ENCODE data around the gene DHRS4.

Gene DHRS4

DNA sequence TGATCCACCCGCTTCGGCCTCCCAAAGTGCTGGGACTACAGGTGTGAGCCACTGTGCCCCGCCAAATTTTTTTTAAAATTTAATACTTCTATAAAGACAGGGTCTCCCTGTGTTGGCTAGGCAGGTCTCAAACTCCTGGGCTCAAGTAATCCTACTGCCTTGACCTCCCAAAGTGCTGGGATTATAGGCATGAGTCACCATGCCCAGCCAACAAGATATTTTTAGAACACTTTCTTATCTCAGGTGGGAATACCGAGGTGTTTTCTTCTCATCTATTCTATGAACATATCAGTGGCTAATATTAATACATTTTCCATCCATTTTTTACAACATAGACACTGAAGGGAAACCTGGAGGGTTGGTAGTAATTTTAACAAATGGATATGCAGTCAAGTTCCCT is 38.0 kb upstream of the DHRS4 start:
- Histone ChIP-seq H3K36me3 (ENCODE audit: insufficient read depth, low read length) (no peaks in the 10 kb centered on the region), H3K4me1 (ENCODE audit: insufficient read depth, low read length, severe bottlenecking) (no peaks in the 10 kb centered on the region), H3K9me3 (ENCODE audit: low read length) (no peaks in the 10 kb centered on the region), H3K9ac (ENCODE audit: low read length) (no peak overlapping the region), H2AFZ (ENCODE audit: low read length) (no peak overlapping the region), H3K4me3 (ENCODE audit: low read depth, low read length, poor library complexity, severe bottlenecking) (no peak overlapping the region), H4K20me1 (ENCODE audit: insufficient read depth, low read length) (no peaks in the 10 kb centered on the region), H3K27ac (ENCODE audit: low read depth, low read length, poor library complexity, severe bottlenecking) (no peak overlapping the region), H3K9me2 (ENCODE audit: low read depth, low read length) (no peaks in the 10 kb centered on the region), H3K27me3 (ENCODE audit: insufficient read depth, low read length) (no peaks in the 10 kb centered on the region), H3F3A (ENCODE audit: insufficient read depth, low read length) (no peaks in the 10 kb centered on the region), H3K79me2 (ENCODE audit: insufficient read depth, low read length) (no peaks in the 10 kb centered on the region), H3K4me2 (ENCODE audit: low read length) (no peak overlapping the region)
- TF ChIP-seq, protein P1, sequence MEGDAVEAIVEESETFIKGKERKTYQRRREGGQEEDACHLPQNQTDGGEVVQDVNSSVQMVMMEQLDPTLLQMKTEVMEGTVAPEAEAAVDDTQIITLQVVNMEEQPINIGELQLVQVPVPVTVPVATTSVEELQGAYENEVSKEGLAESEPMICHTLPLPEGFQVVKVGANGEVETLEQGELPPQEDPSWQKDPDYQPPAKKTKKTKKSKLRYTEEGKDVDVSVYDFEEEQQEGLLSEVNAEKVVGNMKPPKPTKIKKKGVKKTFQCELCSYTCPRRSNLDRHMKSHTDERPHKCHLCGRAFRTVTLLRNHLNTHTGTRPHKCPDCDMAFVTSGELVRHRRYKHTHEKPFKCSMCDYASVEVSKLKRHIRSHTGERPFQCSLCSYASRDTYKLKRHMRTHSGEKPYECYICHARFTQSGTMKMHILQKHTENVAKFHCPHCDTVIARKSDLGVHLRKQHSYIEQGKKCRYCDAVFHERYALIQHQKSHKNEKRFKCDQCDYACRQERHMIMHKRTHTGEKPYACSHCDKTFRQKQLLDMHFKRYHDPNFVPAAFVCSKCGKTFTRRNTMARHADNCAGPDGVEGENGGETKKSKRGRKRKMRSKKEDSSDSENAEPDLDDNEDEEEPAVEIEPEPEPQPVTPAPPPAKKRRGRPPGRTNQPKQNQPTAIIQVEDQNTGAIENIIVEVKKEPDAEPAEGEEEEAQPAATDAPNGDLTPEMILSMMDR (IDR thresholded peaks at IDR 0.05; ENCODE audit: low read length) = no peak
- TF ChIP-seq EZH2 (IDR thresholded peaks at IDR 0.05; ENCODE audit: borderline replicate concordance, low read length) = no peak

DNA sequence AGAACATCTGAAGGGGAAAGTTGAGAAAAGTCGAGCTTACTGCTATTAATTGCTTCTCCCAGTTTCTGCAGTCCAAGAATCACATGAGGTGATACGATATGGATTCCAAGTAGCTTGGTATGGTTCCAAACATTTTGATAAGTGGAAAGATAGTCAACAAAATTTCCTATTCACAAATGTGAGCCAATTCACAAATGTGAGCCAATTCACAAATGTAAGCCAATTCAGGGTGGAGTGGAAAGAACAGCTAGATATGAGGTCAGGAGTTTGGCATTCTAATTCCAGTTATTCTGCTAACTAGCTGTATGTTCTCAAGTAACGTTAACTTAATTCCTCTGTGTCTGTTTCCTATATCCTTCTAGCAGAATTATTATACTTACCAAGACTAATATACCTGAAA is 37.6 kb upstream of the DHRS4 start:
- Histone ChIP-seq H3K9me3 (ENCODE audit: low read length) (no peaks in the 10 kb centered on the region), H3K9me2 (ENCODE audit: low read depth, low read length) (no peaks in the 10 kb centered on the region), H3F3A (ENCODE audit: insufficient read depth, low read length) (no peaks in the 10 kb centered on the region)

GRCh38 chr14:23916446-23916845 is 37.1 kb upstream of the DHRS4 start:
- Histone ChIP-seq H3K9ac (ENCODE audit: low read length) (no peak overlapping the region), H3K27me3 (ENCODE audit: insufficient read depth, low read length) (no peaks in the 10 kb centered on the region), H3K27ac (ENCODE audit: low read depth, low read length, poor library complexity, severe bottlenecking) (no peak overlapping the region), H3K4me2 (ENCODE audit: low read length) (no peak overlapping the region), H2AFZ (ENCODE audit: low read length) (no peak overlapping the region), H4K20me1 (ENCODE audit: insufficient read depth, low read length) (no peaks in the 10 kb centered on the region), H3K36me3 (ENCODE audit: insufficient read depth, low read length) (no peaks in the 10 kb centered on the region), H3K4me3 (ENCODE audit: low read depth, low read length, poor library complexity, severe bottlenecking) (no peak overlapping the region), H3K4me1 (ENCODE audit: insufficient read depth, low read length, severe bottlenecking) (no peaks in the 10 kb centered on the region), H3F3A (ENCODE audit: insufficient read depth, low read length) (no peaks in the 10 kb centered on the region), H3K9me3 (ENCODE audit: low read length) (no peaks in the 10 kb centered on the region), H3K79me2 (ENCODE audit: insufficient read depth, low read length) (no peaks in the 10 kb centered on the region), H3K9me2 (ENCODE audit: low read depth, low read length) (no peaks in the 10 kb centered on the region)
- TF ChIP-seq EZH2 (IDR thresholded peaks at IDR 0.05; ENCODE audit: borderline replicate concordance, low read length) = no peak
- TF ChIP-seq, protein P1 (IDR thresholded peaks at IDR 0.05; ENCODE audit: low read length) = no peak

More for the DNA sequence above, 37.6 kb upstream of the DHRS4 start:
- TF ChIP-seq, protein P1 (IDR thresholded peaks at IDR 0.05; ENCODE audit: low read length) = no peak
- no peak for TF ChIP-seq EZH2 (IDR thresholded peaks at IDR 0.05; ENCODE audit: borderline replicate concordance, low read length)
- no peaks in the 10 kb centered on the region for H3K79me2 ChIP-seq (ENCODE audit: insufficient read depth, low read length)
- H3K36me3 ChIP-seq (ENCODE audit: insufficient read depth, low read length) = no peaks in the 10 kb centered on the region
- H3K4me1 ChIP-seq (ENCODE audit: insufficient read depth, low read length, severe bottlenecking) = no peaks in the 10 kb centered on the region
- no peaks in the 10 kb centered on the region for H3K27me3 ChIP-seq (ENCODE audit: insufficient read depth, low read length)
- H3K9ac ChIP-seq (ENCODE audit: low read length) = no peak overlapping the region
- no peak overlapping the region for H2AFZ ChIP-seq (ENCODE audit: low read length)
- H3K4me2 ChIP-seq (ENCODE audit: low read length) = no peak overlapping the region
- H3K4me3 ChIP-seq (ENCODE audit: low read depth, low read length, poor library complexity, severe bottlenecking) = no peak overlapping the region
- no peaks in the 10 kb centered on the region for H4K20me1 ChIP-seq (ENCODE audit: insufficient read depth, low read length)
- no peak overlapping the region for H3K27ac ChIP-seq (ENCODE audit: low read depth, low read length, poor library complexity, severe bottlenecking)
